ENCODE results near the gene ZNF718.
"Not testable (repeated sequence)": the region's sequence is repeated elsewhere in the genome, so short reads cannot be mapped to it uniquely, and the experiment has no call there.

ZNF718 gene

GRCh38 chr4:124275-125081 is at the start of gene ZNF718:
TSS of gene ZNF718 (plus strand) at chr4:124501. CDS start at chr4:124671, 170 bp downstream.
- peak; percentile 74 to 98 (median 96) for DNase-seq

- no peak for DNase-seq
Observed at GRCh38 chr4:85951-86350, 38.4 kb upstream of the ZNF718 start.

- not testable (repeated sequence) for DNase-seq
Observed at GRCh38 chr4:86559-87324, 37.6 kb upstream of the ZNF718 start.

GRCh38 chr4:98386-98785 is 25.9 kb upstream of the ZNF718 start:
- no peak for DNase-seq

- no peak for DNase-seq
Observed at GRCh38 chr4:99863-100262, 24.4 kb upstream of the ZNF718 start.

GRCh38 chr4:107083-107443 is 17.2 kb upstream of the ZNF718 start:
- DNase-seq: no peak

GRCh38 chr4:107444-108429 is 16.6 kb upstream of the ZNF718 start:
- no peak for DNase-seq

- no peak for DNase-seq
Observed at GRCh38 chr4:112771-113170, 11.5 kb upstream of the ZNF718 start.

- no peak for DNase-seq
Observed at GRCh38 chr4:113732-114131, 10.6 kb upstream of the ZNF718 start.

GRCh38 chr4:114149-114548 is 10.2 kb upstream of the ZNF718 start:
- no peak for DNase-seq

- DNase-seq: no peak
Observed at GRCh38 chr4:116499-116898, 7.8 kb upstream of the ZNF718 start.

- DNase-seq: no peak
Observed at GRCh38 chr4:120616-121015, 3.7 kb upstream of the ZNF718 start.

GRCh38 chr4:121408-122084 is 2.8 kb upstream of the ZNF718 start:
- DNase-seq: no peak

GRCh38 chr4:123922-124274 is 403 bp upstream of the ZNF718 start:
- not testable (repeated sequence) for DNase-seq

GRCh38 chr4:125091-125771 is 930 bp downstream of the ZNF718 start:
- peak in 2 of 3 experiments; percentile 62 to 64 for DNase-seq

- DNase-seq: no peak
Observed at GRCh38 chr4:125833-126232, 1.5 kb downstream of the ZNF718 start.

- no peak for DNase-seq
Observed at GRCh38 chr4:132483-132882, 8.2 kb downstream of the ZNF718 start.

GRCh38 chr4:138935-139334 is 14.6 kb downstream of the ZNF718 start:
- DNase-seq: no peak

GRCh38 chr4:139691-140090 is 15.4 kb downstream of the ZNF718 start:
- DNase-seq: no peak

- DNase-seq: no peak
Observed at GRCh38 chr4:146621-147020, 22.3 kb downstream of the ZNF718 start.

GRCh38 chr4:147233-147632 is 22.9 kb downstream of the ZNF718 start:
- DNase-seq: no peak
